LNCaP clone FGC (cell line): ENCODE results near the gene PDPK1.

Experiments
- DNase-seq: peaks from one replicate; pipeline ENCODE4 v3.0.0-alpha.2; 2011; ENCODE audit warnings: low read depth
- H3K4me3 ChIP-seq: 2 replicates; pipeline ENCODE4 v1.5.1; 2011; ENCODE audit warnings: mild to moderate bottlenecking, low read depth, low read length, control low read depth
- CTCF ChIP-seq: IDR thresholded peaks from 2 replicates; pipeline ENCODE4 v1.5.1; 2012; ENCODE audit warnings: mild to moderate bottlenecking; ENCODE audit not compliant: control insufficient read depth, insufficient read depth; ENCODE audit errors: extremely low read depth

PDPK1 gene

GRCh38 chr16:2526135-2526534, 11.7 kb upstream of the PDPK1 start:
- no peak for DNase-seq
- H3K4me3 ChIP-seq: no peak overlapping the region

GRCh38 chr16:2527071-2527783, 10.6 kb upstream of the PDPK1 start:
- DNase-seq: no peak
- TF ChIP-seq CTCF: no peak
- H3K4me3 ChIP-seq: no peak overlapping the region

More at GRCh38 chr16:2526135-2526534, 11.7 kb upstream of the PDPK1 start:
- no peak for TF ChIP-seq CTCF

- H3K4me3 ChIP-seq: no peak overlapping the region
- DNase-seq: no peak
- no peak for TF ChIP-seq CTCF
These were observed 10.1 kb upstream of the PDPK1 start for GRCh38 chr16:2527784-2528100.

GRCh38 chr16:2528161-2529060, 9.4 kb upstream of the PDPK1 start:
- no peak overlapping the region for H3K4me3 ChIP-seq
- no peak for DNase-seq
- TF ChIP-seq CTCF: no peak

- no peak overlapping the region for H3K4me3 ChIP-seq
- TF ChIP-seq CTCF: no peak
- DNase-seq: no peak
These were observed 8.5 kb upstream of the PDPK1 start for GRCh38 chr16:2529061-2529931.

GRCh38 chr16:2529961-2530628, 7.7 kb upstream of the PDPK1 start:
- no peak for DNase-seq
- no peak for TF ChIP-seq CTCF
- no peak overlapping the region for H3K4me3 ChIP-seq
